DOHH2 (cell line): ENCODE data around the gene MAJIN.

Experiments used
- H3F3A ChIP-seq: fragments of 200-600 bp; sonication (generic), shearing (Covaris generic); 2 replicates; pipeline ENCODE4 v1.6.0; 2016; ENCODE audit warnings: antibody characterized with exemption, mild to moderate bottlenecking; ENCODE audit not compliant: control insufficient read depth, insufficient read depth
- H3K27ac ChIP-seq: fragments of 200-600 bp; sonication (generic); 2 replicates; pipeline ENCODE4 v1.5.1; 2014; ENCODE audit warnings: low read depth, mild to moderate bottlenecking, low read length, moderate library complexity
- H3K27me3 ChIP-seq: fragments of 200-600 bp; sonication (generic); 2 replicates; pipeline ENCODE4 v1.6.1; 2014; ENCODE audit warnings: mild to moderate bottlenecking, low read length, mixed read lengths; ENCODE audit not compliant: control insufficient read depth
- H3K36me3 ChIP-seq: fragments of 200-600 bp; sonication (generic); 2 replicates; pipeline ENCODE4 v1.6.1; 2014; ENCODE audit warnings: mild to moderate bottlenecking, low read length, moderate library complexity, mixed read lengths; ENCODE audit not compliant: control insufficient read depth
- H3K4me1 ChIP-seq: fragments of 200-600 bp; sonication (generic); 2 replicates; pipeline ENCODE4 v1.6.1; 2014; ENCODE audit warnings: mild to moderate bottlenecking, low read length, mixed read lengths; ENCODE audit not compliant: control insufficient read depth
- H3K4me2 ChIP-seq: fragments of 200-600 bp; sonication (generic); 2 replicates; pipeline ENCODE4 v1.6.0; 2014; ENCODE audit warnings: mild to moderate bottlenecking, low read length, moderate library complexity
- H3K4me3 ChIP-seq: fragments of 200-600 bp; sonication (generic); 2 replicates; pipeline ENCODE4 v1.5.1; 2014; ENCODE audit warnings: mild to moderate bottlenecking, low read length, mixed read lengths
- H3K79me2 ChIP-seq: fragments of 200-600 bp; sonication (generic); 2 replicates; pipeline ENCODE4 v1.6.1; 2014; ENCODE audit warnings: mild to moderate bottlenecking, low read length, mixed read lengths; ENCODE audit not compliant: control insufficient read depth
- H3K9me2 ChIP-seq: fragments of 200-600 bp; sonication (generic); replicated peaks from 2 replicates; pipeline ENCODE4 v1.6.1; 2014; ENCODE audit warnings: mild to moderate bottlenecking, low read length, mixed read lengths; ENCODE audit not compliant: control insufficient read depth
- H3K9me3 ChIP-seq: fragments of 200-600 bp; sonication (generic); 2 replicates; pipeline ENCODE4 v1.6.1; 2014; ENCODE audit warnings: antibody characterized with exemption, low read length, mixed read lengths; ENCODE audit not compliant: control insufficient read depth, insufficient read depth
- H4K20me1 ChIP-seq: fragments of 200-600 bp; sonication (generic); 2 replicates; pipeline ENCODE4 v1.6.0; 2014; ENCODE audit warnings: low read depth, mild to moderate bottlenecking, antibody characterized with exemption, low read length, moderate library complexity; ENCODE audit not compliant: control insufficient read depth, insufficient read depth
- CTCF ChIP-seq: fragments of 200-600 bp; sonication (generic); IDR thresholded peaks from one replicate; pipeline ENCODE4 v1.5.1; 2014; ENCODE audit warnings: antibody characterized with exemption, mild to moderate bottlenecking, low read depth, low read length; ENCODE audit not compliant: poor library complexity, severe bottlenecking
- EZH2phosphoT487 ChIP-seq: fragments of 200-600 bp; sonication (generic); IDR thresholded peaks from 2 replicates; pipeline ENCODE4 v1.6.1; 2017; ENCODE audit warnings: borderline replicate concordance, mild to moderate bottlenecking, antibody characterized with exemption, low read length, moderate library complexity, mixed read lengths

Gene MAJIN

GRCh38 chr11:65019824-65020223 is 47.9 kb upstream of the MAJIN start:
- Histone ChIP-seq H3K9me3 (no peaks in the 10 kb centered on the region), H3K4me1 (peaks cover 26% of the 10 kb centered on the region), H3F3A (no peaks in the 10 kb centered on the region), H3K4me2 (no peak overlapping the region), H3K27me3 (no peaks in the 10 kb centered on the region), H3K4me3 (no peak overlapping the region), H3K79me2 (peaks cover 30% of the 10 kb centered on the region), H4K20me1 (no peaks in the 10 kb centered on the region), H3K36me3 (peaks cover 49% of the 10 kb centered on the region), H3K9me2 (no peaks in the 10 kb centered on the region), H3K27ac (no peak overlapping the region)
- no peak for TF ChIP-seq EZH2phosphoT487
- no peak for TF ChIP-seq CTCF

- H4K20me1 ChIP-seq: no peaks in the 10 kb centered on the region
- H3F3A ChIP-seq: 0 out of 2 replicates have a peak, but pooled peaks cover 2% of the 10 kb centered on the region
- no peak for TF ChIP-seq EZH2phosphoT487
- H3K9me2 ChIP-seq: no peaks in the 10 kb centered on the region
- peaks cover 49% of the 10 kb centered on the region for H3K36me3 ChIP-seq
- no peaks in the 10 kb centered on the region for H3K27me3 ChIP-seq
- no peak overlapping the region for H3K27ac ChIP-seq
- no peak overlapping the region for H3K4me3 ChIP-seq
- peaks cover 34% of the 10 kb centered on the region for H3K79me2 ChIP-seq
- H3K9me3 ChIP-seq: no peaks in the 10 kb centered on the region
- H3K4me2 ChIP-seq: no peak overlapping the region
- H3K4me1 ChIP-seq: peaks cover 33% of the 10 kb centered on the region
Observed at GRCh38 chr11:65017937-65018336, 46.0 kb upstream of the MAJIN start.

GRCh38 chr11:65016705-65017104 is 44.8 kb upstream of the MAJIN start:
- TF ChIP-seq EZH2phosphoT487 (no peak), CTCF (peak; percentile 23)
- H3K4me2 ChIP-seq: peak overlapping the region; percentile 81; the same call in 1 of the 2 replicates

GRCh38 chr11:65014726-65015227 is 42.9 kb upstream of the MAJIN start:
- peak overlapping the region; percentile 89 for H3K27ac ChIP-seq
- peaks cover 6% of the 10 kb centered on the region; the same call in 1 of the 2 replicates for H3F3A ChIP-seq
- peak overlapping the region; percentile 81 for H3K4me2 ChIP-seq
- H3K79me2 ChIP-seq: peaks cover 34% of the 10 kb centered on the region
- peaks cover 42% of the 10 kb centered on the region for H3K4me1 ChIP-seq
- H3K27me3 ChIP-seq: no peaks in the 10 kb centered on the region
- peaks cover 30% of the 10 kb centered on the region for H3K36me3 ChIP-seq
- no peaks in the 10 kb centered on the region for H4K20me1 ChIP-seq
- peak overlapping the region; percentile 83 for H3K4me3 ChIP-seq
- TF ChIP-seq CTCF: no peak
- TF ChIP-seq EZH2phosphoT487: no peak
- H3K9me3 ChIP-seq: no peaks in the 10 kb centered on the region
- no peaks in the 10 kb centered on the region for H3K9me2 ChIP-seq

More at GRCh38 chr11:65016705-65017104, 44.8 kb upstream of the MAJIN start:
- H3K9me2 ChIP-seq: no peaks in the 10 kb centered on the region
- H3K4me1 ChIP-seq: peaks cover 36% of the 10 kb centered on the region
- no peak overlapping the region; the same call in 1 of the 2 replicates for H3K4me3 ChIP-seq
- H3K27me3 ChIP-seq: no peaks in the 10 kb centered on the region
- H3K27ac ChIP-seq: no peak overlapping the region
- no peaks in the 10 kb centered on the region for H3K9me3 ChIP-seq
- H4K20me1 ChIP-seq: no peaks in the 10 kb centered on the region
- 0 out of 2 replicates have a peak, but pooled peaks cover 2% of the 10 kb centered on the region for H3F3A ChIP-seq
- H3K79me2 ChIP-seq: peaks cover 34% of the 10 kb centered on the region
- H3K36me3 ChIP-seq: peaks cover 44% of the 10 kb centered on the region
